GM12891 (cell line): ENCODE data around the gene FOXD1.

Experiments used
- POLR2A ChIP-seq: IDR thresholded peaks from 2 replicates; pipeline ENCODE4 v1.6.1; 2011; ENCODE audit warnings: low read depth, low read length, control low read depth
- SPI1 ChIP-seq: IDR thresholded peaks from 2 replicates; pipeline ENCODE4 v1.6.1; 2011; ENCODE audit warnings: low read depth, low read length, control low read depth
- TAF1 ChIP-seq: IDR thresholded peaks from 2 replicates; pipeline ENCODE4 v1.6.1; 2011; ENCODE audit warnings: low read depth, low read length, control low read depth

- no peak for TF ChIP-seq SPI1
- no peak for TF ChIP-seq POLR2A
- no peak for TF ChIP-seq TAF1
Measured at GRCh38 chr5:73417303-73418034, 31.1 kb downstream of the FOXD1 start.
